ENCODE data around the gene TBX21. TPM values are rescaled to one million over a fixed set of nuclear protein-coding genes. Genes with fewer than 3 reads are reported as not detected.

The TBX21 gene
- total RNA-seq, 1 experiment from 2014 or later, result 0.20 TPM

GRCh38 chr17:47792979-47793378 is 59.9 kb downstream of the TBX21 start:
- ChIA-PET RAD21 (ENCODE audit: low non-redundant PET in 1 of 2, low total read pairs in 2 of 2, uncharacterized antibody in 2 of 2, unreplicated experiment in 2 of 2) (no interaction called here), POLR2A (no interaction called here), CTCF (no interaction called here)
- TF ChIP-seq FOSL1 (IDR thresholded peaks at IDR 0.05; ENCODE audit: low read depth), result no peak
- TF ChIP-seq ZNF274 (IDR thresholded peaks at IDR 0.05; ENCODE audit: low read depth, low read length), result no peak
- TF ChIP-seq ATF3 (IDR thresholded peaks at IDR 0.05), result no peak
- TF ChIP-seq, protein P1, sequence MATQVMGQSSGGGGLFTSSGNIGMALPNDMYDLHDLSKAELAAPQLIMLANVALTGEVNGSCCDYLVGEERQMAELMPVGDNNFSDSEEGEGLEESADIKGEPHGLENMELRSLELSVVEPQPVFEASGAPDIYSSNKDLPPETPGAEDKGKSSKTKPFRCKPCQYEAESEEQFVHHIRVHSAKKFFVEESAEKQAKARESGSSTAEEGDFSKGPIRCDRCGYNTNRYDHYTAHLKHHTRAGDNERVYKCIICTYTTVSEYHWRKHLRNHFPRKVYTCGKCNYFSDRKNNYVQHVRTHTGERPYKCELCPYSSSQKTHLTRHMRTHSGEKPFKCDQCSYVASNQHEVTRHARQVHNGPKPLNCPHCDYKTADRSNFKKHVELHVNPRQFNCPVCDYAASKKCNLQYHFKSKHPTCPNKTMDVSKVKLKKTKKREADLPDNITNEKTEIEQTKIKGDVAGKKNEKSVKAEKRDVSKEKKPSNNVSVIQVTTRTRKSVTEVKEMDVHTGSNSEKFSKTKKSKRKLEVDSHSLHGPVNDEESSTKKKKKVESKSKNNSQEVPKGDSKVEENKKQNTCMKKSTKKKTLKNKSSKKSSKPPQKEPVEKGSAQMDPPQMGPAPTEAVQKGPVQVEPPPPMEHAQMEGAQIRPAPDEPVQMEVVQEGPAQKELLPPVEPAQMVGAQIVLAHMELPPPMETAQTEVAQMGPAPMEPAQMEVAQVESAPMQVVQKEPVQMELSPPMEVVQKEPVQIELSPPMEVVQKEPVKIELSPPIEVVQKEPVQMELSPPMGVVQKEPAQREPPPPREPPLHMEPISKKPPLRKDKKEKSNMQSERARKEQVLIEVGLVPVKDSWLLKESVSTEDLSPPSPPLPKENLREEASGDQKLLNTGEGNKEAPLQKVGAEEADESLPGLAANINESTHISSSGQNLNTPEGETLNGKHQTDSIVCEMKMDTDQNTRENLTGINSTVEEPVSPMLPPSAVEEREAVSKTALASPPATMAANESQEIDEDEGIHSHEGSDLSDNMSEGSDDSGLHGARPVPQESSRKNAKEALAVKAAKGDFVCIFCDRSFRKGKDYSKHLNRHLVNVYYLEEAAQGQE (IDR thresholded peaks at IDR 0.05; ENCODE audit: low read depth), result no peak
- no peak for TF ChIP-seq RAD21 (IDR thresholded peaks at IDR 0.05; ENCODE audit: low read depth)
- TF ChIP-seq EZH2 (IDR thresholded peaks at IDR 0.05), result no peak
- TF ChIP-seq EZH2phosphoT487 (IDR thresholded peaks at IDR 0.05; ENCODE audit: borderline replicate concordance), result no peak
- no peak for TF ChIP-seq SRF (IDR thresholded peaks at IDR 0.05; ENCODE audit: low read depth)
- no peak for TF ChIP-seq POLR2AphosphoS5 (IDR thresholded peaks at IDR 0.05; ENCODE audit: low read depth, low read length)
- TF ChIP-seq, protein P2, sequence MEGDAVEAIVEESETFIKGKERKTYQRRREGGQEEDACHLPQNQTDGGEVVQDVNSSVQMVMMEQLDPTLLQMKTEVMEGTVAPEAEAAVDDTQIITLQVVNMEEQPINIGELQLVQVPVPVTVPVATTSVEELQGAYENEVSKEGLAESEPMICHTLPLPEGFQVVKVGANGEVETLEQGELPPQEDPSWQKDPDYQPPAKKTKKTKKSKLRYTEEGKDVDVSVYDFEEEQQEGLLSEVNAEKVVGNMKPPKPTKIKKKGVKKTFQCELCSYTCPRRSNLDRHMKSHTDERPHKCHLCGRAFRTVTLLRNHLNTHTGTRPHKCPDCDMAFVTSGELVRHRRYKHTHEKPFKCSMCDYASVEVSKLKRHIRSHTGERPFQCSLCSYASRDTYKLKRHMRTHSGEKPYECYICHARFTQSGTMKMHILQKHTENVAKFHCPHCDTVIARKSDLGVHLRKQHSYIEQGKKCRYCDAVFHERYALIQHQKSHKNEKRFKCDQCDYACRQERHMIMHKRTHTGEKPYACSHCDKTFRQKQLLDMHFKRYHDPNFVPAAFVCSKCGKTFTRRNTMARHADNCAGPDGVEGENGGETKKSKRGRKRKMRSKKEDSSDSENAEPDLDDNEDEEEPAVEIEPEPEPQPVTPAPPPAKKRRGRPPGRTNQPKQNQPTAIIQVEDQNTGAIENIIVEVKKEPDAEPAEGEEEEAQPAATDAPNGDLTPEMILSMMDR (IDR thresholded peaks at IDR 0.05 in 2 of 3, conservative IDR thresholded peaks at IDR 0.05 in 1 of 3; ENCODE audit: borderline replicate concordance in 1 of 3, insufficient read depth in 1 of 3, low read depth in 2 of 3, low read length in 2 of 3), result no peak
- no peak for TF ChIP-seq POLR2A (IDR thresholded peaks at IDR 0.05; ENCODE audit: borderline replicate concordance, extremely low read depth, insufficient read depth, insufficient read length)
- TF ChIP-seq CEBPB (IDR thresholded peaks at IDR 0.05; ENCODE audit: low read depth), result no peak
- H4K20me1 ChIP-seq (ENCODE audit: insufficient read depth), result no peaks in the 10 kb centered on the region
- no peaks in the 10 kb centered on the region for H3K9me2 ChIP-seq (ENCODE audit: insufficient read depth)
- no TSS peak for BruUV-seq (replicated peaks)
- ATAC-seq (no peak), DNase-seq (ENCODE audit: low read depth, low spot score) (no peak)
- H3K9me3 ChIP-seq (ENCODE audit: control insufficient read depth in 1 of 2, insufficient read depth in 1 of 2, low read depth in 1 of 2, low read length in 2 of 2), result no peaks in the 10 kb centered on the region
- H3K4me1 ChIP-seq (ENCODE audit: control insufficient read depth in 1 of 2, insufficient read depth in 2 of 2, low read length in 2 of 2), result peaks cover 0 to 4% of the 10 kb centered on the region in 2 experiments; a peak in 1 of 4 replicates
- H3K27me3 ChIP-seq (ENCODE audit: insufficient read depth, low read length), result peaks cover 63% of the 10 kb centered on the region
- intact Hi-C loops (cut with micrococcal nuclease), result loop anchor here (5.0 kb wide), 1 partner anchor 41 kb away; no protein-coding TSS in a partner anchor
- H2AFZ ChIP-seq (ENCODE audit: low read depth, low read length, poor library complexity, severe bottlenecking), result no peak overlapping the region
- H3K27ac ChIP-seq (ENCODE audit: low read depth, low read length), result no peak overlapping the region
- H3K4me2 ChIP-seq (ENCODE audit: low read length), result no peak overlapping the region
- no peaks in the 10 kb centered on the region for H3K36me3 ChIP-seq (ENCODE audit: control insufficient read depth in 1 of 2, insufficient read depth in 2 of 2, low read length in 2 of 2)
- H3K4me3 ChIP-seq (replicated peaks in 1 of 2; ENCODE audit: low read depth in 1 of 2, low read length in 2 of 2), result no peak overlapping the region
- no peaks in the 10 kb centered on the region for H3K79me2 ChIP-seq (ENCODE audit: insufficient read depth, low read length)
- H3K9ac ChIP-seq (ENCODE audit: low read length), result no peak overlapping the region

Other genes starting within 250 kb of the TBX21 start
- 207 TPM for gene NPEPPS, start 202.1 kb upstream of the TBX21 start, total RNA-seq (2021; ENCODE audit: unreplicated experiment)
- 526 TPM for gene KPNB1, start 83.3 kb upstream of the TBX21 start, total RNA-seq (2021; ENCODE audit: unreplicated experiment)
- gene TBKBP1, start 39.1 kb upstream of the TBX21 start, total RNA-seq (2021; ENCODE audit: unreplicated experiment), result 12.4 TPM
- 20.5 TPM for gene OSBPL7, start 88.6 kb downstream of the TBX21 start, total RNA-seq (2021; ENCODE audit: unreplicated experiment)
- gene MRPL10, start 98.3 kb downstream of the TBX21 start, total RNA-seq (2021; ENCODE audit: unreplicated experiment), result 112 TPM
- gene LRRC46, start 98.4 kb downstream of the TBX21 start, total RNA-seq (2021; ENCODE audit: unreplicated experiment), result 0.76 TPM
- gene SCRN2, start 108.0 kb downstream of the TBX21 start, total RNA-seq (2021; ENCODE audit: unreplicated experiment), result 53.2 TPM
- gene SP6, start 117.9 kb downstream of the TBX21 start, total RNA-seq (2021; ENCODE audit: unreplicated experiment), result 10.8 TPM
- 22.2 TPM for gene SP2, start 163.0 kb downstream of the TBX21 start, total RNA-seq (2021; ENCODE audit: unreplicated experiment)
- 74.9 TPM for gene PNPO, start 208.3 kb downstream of the TBX21 start, total RNA-seq (2021; ENCODE audit: unreplicated experiment)
- gene PRR15L, start 224.6 kb downstream of the TBX21 start, total RNA-seq (2021; ENCODE audit: unreplicated experiment), result 0.34 TPM
- gene CDK5RAP3, start 237.9 kb downstream of the TBX21 start, total RNA-seq (2021; ENCODE audit: unreplicated experiment), result 255 TPM